ENCODE measurements around the gene CTXN1.
"Not testable (repeated sequence)": the region's sequence is repeated elsewhere in the genome, so short reads cannot be mapped to it uniquely, and the experiment has no call there.

CTXN1 gene

GRCh38 chr19:7900931-7901330 lies 25.0 kb downstream of the CTXN1 start:
- H3K36me3 ChIP-seq (replicated peaks), result peaks cover 10% of the 10 kb centered on the region
- H3K4me3 ChIP-seq, result no peak overlapping the region
- no peaks in the 10 kb centered on the region for H3K27me3 ChIP-seq (ENCODE audit: low read depth)
- in situ Hi-C loops (cut with MboI; ENCODE audit: low sequenced_read_pairs), result no loop called here
- DNase-seq (ENCODE audit: low spot score in 2 of 2), result no peak
- peaks cover 15% of the 10 kb centered on the region for H3K4me1 ChIP-seq
- no peaks in the 10 kb centered on the region for H3K9me3 ChIP-seq

- no peak for DNase-seq (ENCODE audit: low spot score in 2 of 2)
- Histone ChIP-seq H3K36me3 (replicated peaks) (peaks cover 10% of the 10 kb centered on the region), H3K4me1 (peaks cover 15% of the 10 kb centered on the region), H3K9me3 (no peaks in the 10 kb centered on the region), H3K27me3 (ENCODE audit: low read depth) (no peaks in the 10 kb centered on the region), H3K4me3 (no peak overlapping the region)
- in situ Hi-C loops (cut with MboI; ENCODE audit: low sequenced_read_pairs), result no loop called here
These were observed 25.5 kb downstream of the CTXN1 start for GRCh38 chr19:7900401-7900870.

- in situ Hi-C loops (cut with MboI; ENCODE audit: low sequenced_read_pairs), result no loop called here
These were observed 26.1 kb downstream of the CTXN1 start for GRCh38 chr19:7899751-7900378.

GRCh38 chr19:7898967-7899366 lies 27.0 kb downstream of the CTXN1 start:
- no peaks in the 10 kb centered on the region for H3K9me3 ChIP-seq
- H3K27me3 ChIP-seq (ENCODE audit: low read depth), result no peaks in the 10 kb centered on the region
- in situ Hi-C loops (cut with MboI; ENCODE audit: low sequenced_read_pairs), result no loop called here
- peaks cover 7% of the 10 kb centered on the region for H3K4me1 ChIP-seq
- peaks cover 10% of the 10 kb centered on the region for H3K36me3 ChIP-seq (replicated peaks)
- H3K4me3 ChIP-seq, result no peak overlapping the region
- no peak for DNase-seq (ENCODE audit: low spot score in 2 of 2)

More at GRCh38 chr19:7899751-7900378, 26.1 kb downstream of the CTXN1 start:
- Histone ChIP-seq H3K27me3 (ENCODE audit: low read depth) (no peaks in the 10 kb centered on the region), H3K9me3 (no peaks in the 10 kb centered on the region), H3K4me1 (peaks cover 11% of the 10 kb centered on the region), H3K36me3 (replicated peaks) (peaks cover 10% of the 10 kb centered on the region), H3K4me3 (no peak overlapping the region)
- no peak for DNase-seq (ENCODE audit: low spot score in 2 of 2)

- Histone ChIP-seq H3K9me3 (no peaks in the 10 kb centered on the region), H3K36me3 (replicated peaks) (peaks cover 10% of the 10 kb centered on the region), H3K4me1 (no peaks in the 10 kb centered on the region), H3K27me3 (ENCODE audit: low read depth) (no peaks in the 10 kb centered on the region), H3K4me3 (no peak overlapping the region)
- in situ Hi-C loops (cut with MboI; ENCODE audit: low sequenced_read_pairs), result no loop called here
- DNase-seq (ENCODE audit: low spot score in 2 of 2), result no peak
These were observed 28.6 kb downstream of the CTXN1 start for GRCh38 chr19:7897292-7897691.

GRCh38 chr19:7895565-7895964 lies 30.4 kb downstream of the CTXN1 start:
- H3K4me1 ChIP-seq, result no peaks in the 10 kb centered on the region
- in situ Hi-C loops (cut with MboI; ENCODE audit: low sequenced_read_pairs), result no loop called here
- no peak overlapping the region for H3K4me3 ChIP-seq
- no peaks in the 10 kb centered on the region for H3K9me3 ChIP-seq
- no peak for DNase-seq (ENCODE audit: low spot score in 2 of 2)
- no peaks in the 10 kb centered on the region for H3K27me3 ChIP-seq (ENCODE audit: low read depth)
- H3K36me3 ChIP-seq (replicated peaks), result peaks cover 10% of the 10 kb centered on the region

GRCh38 chr19:7894612-7895309 lies 31.2 kb downstream of the CTXN1 start:
- in situ Hi-C loops (cut with MboI; ENCODE audit: low sequenced_read_pairs), result no loop called here
- no peaks in the 10 kb centered on the region for H3K4me1 ChIP-seq
- no peaks in the 10 kb centered on the region for H3K9me3 ChIP-seq
- no peak overlapping the region for H3K4me3 ChIP-seq
- no peaks in the 10 kb centered on the region for H3K27me3 ChIP-seq (ENCODE audit: low read depth)
- H3K36me3 ChIP-seq (replicated peaks), result peaks cover 10% of the 10 kb centered on the region
- no peak for DNase-seq (ENCODE audit: low spot score in 2 of 2)

GRCh38 chr19:7893362-7894101 lies 32.4 kb downstream of the CTXN1 start:
- in situ Hi-C loops (cut with MboI; ENCODE audit: low sequenced_read_pairs); H3K27me3 ChIP-seq (ENCODE audit: low read depth); DNase-seq (ENCODE audit: low spot score in 2 of 2): not testable (repeated sequence)

GRCh38 chr19:7888826-7889217 lies 37.1 kb downstream of the CTXN1 start:
- Histone ChIP-seq H3K4me1 (peaks cover 8% of the 10 kb centered on the region; the same call in 1 of the 2 replicates), H3K4me3 (peak overlapping the region; percentile 71), H3K9me3 (no peaks in the 10 kb centered on the region), H3K27me3 (ENCODE audit: low read depth) (no peaks in the 10 kb centered on the region), H3K36me3 (replicated peaks) (no peaks in the 10 kb centered on the region)
- in situ Hi-C loops (cut with MboI; ENCODE audit: low sequenced_read_pairs), result no loop called here
- no peak for DNase-seq (ENCODE audit: low spot score in 2 of 2)

More at GRCh38 chr19:7893362-7894101, 32.4 kb downstream of the CTXN1 start:
- H3K36me3 ChIP-seq (replicated peaks); H3K9me3 ChIP-seq; H3K4me1 ChIP-seq; H3K4me3 ChIP-seq: not testable (repeated sequence)

GRCh38 chr19:7888145-7888825 lies 37.6 kb downstream of the CTXN1 start, which contains the start of gene LRRC8E:
LRRC8E (plus strand) TSS chr19:7888510; CDS start chr19:7895604, 7,094 bp downstream.
- in situ Hi-C loops (cut with MboI; ENCODE audit: low sequenced_read_pairs), result no loop called here
- peak within 1 kb of the TSS; percentile 71 for H3K4me3 ChIP-seq
- H3K4me1 ChIP-seq, result peaks cover 8% of the 10 kb centered on the region; the same call in 1 of the 2 replicates
- H3K9me3 ChIP-seq, result no peaks in the 10 kb centered on the region
- no peaks in the 10 kb centered on the region for H3K36me3 ChIP-seq (replicated peaks)
- no peaks in the 10 kb centered on the region for H3K27me3 ChIP-seq (ENCODE audit: low read depth)
- peak; percentile 76 to 90 for DNase-seq (ENCODE audit: low spot score in 2 of 2)

GRCh38 chr19:7887408-7888144 lies 38.4 kb downstream of the CTXN1 start:
- in situ Hi-C loops (cut with MboI; ENCODE audit: low sequenced_read_pairs), result no loop called here
- H3K4me1 ChIP-seq, result peaks cover 8% of the 10 kb centered on the region; the same call in 1 of the 2 replicates

GRCh38 chr19:7885818-7886217 lies 40.1 kb downstream of the CTXN1 start:
- H3K36me3 ChIP-seq (replicated peaks), result no peaks in the 10 kb centered on the region
- no peak for DNase-seq (ENCODE audit: low spot score in 2 of 2)
- peaks cover 8% of the 10 kb centered on the region; the same call in 1 of the 2 replicates for H3K4me1 ChIP-seq
- H3K27me3 ChIP-seq (ENCODE audit: low read depth), result no peaks in the 10 kb centered on the region
- in situ Hi-C loops (cut with MboI; ENCODE audit: low sequenced_read_pairs), result no loop called here
- H3K4me3 ChIP-seq, result no peak overlapping the region
- no peaks in the 10 kb centered on the region; the same call in 1 of the 2 replicates for H3K9me3 ChIP-seq

More at GRCh38 chr19:7887408-7888144, 38.4 kb downstream of the CTXN1 start:
- no peak for DNase-seq (ENCODE audit: low spot score in 2 of 2)
- Histone ChIP-seq H3K4me3 (peak overlapping the region; percentile 71), H3K36me3 (replicated peaks) (no peaks in the 10 kb centered on the region), H3K27me3 (ENCODE audit: low read depth) (no peaks in the 10 kb centered on the region), H3K9me3 (no peaks in the 10 kb centered on the region)
